ENCODE data around the gene IL20.

DNA sequence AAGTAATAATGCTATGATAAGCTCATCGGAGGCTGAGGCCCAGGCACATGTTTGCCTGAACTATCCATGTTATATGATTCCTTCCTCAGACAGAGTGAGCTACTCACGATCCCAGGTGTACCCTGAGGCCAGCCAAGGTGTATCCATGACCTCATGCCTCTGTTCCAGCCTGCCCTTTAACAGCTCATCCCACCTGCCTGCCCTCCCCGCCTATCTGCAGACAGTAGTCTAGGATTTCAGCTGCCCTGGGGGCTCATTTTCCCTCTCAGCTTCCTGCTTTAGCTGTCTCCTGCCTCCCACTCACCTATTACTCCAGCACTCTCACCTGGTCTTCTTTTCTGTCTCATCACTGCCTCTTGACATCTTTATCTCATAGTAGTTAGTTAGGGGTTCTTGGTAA lies 29.9 kb downstream of the IL20 start:
- TF ChIP-seq SETDB1 (IDR thresholded peaks at IDR 0.05; ENCODE audit: insufficient read length, low read length) (no peak), ZNF132 (tag by site-specific recombination; IDR thresholded peaks at IDR 0.05; ENCODE audit: borderline replicate concordance) (no peak), TRIM28 (IDR thresholded peaks at IDR 0.05; ENCODE audit: borderline replicate concordance, low read length) (no peak), YY1 (tag by site-specific recombination; IDR thresholded peaks at IDR 0.05) (no peak), KLF16 (tag by site-specific recombination; IDR thresholded peaks at IDR 0.05) (no peak), ZBTB10 (tag by site-specific recombination; IDR thresholded peaks at IDR 0.05) (no peak), YY2 (tag by site-specific recombination; IDR thresholded peaks at IDR 0.05) (no peak), TCF7L2 (IDR thresholded peaks at IDR 0.05; ENCODE audit: borderline replicate concordance, low read depth, low read length) (no peak), KLF10 (tag by site-specific recombination; IDR thresholded peaks at IDR 0.05) (no peak), KLF8 (tag by site-specific recombination; IDR thresholded peaks at IDR 0.05) (no peak), PATZ1 (tag by site-specific recombination; IDR thresholded peaks at IDR 0.05) (no peak), ZBTB44 (tag by site-specific recombination; IDR thresholded peaks at IDR 0.05) (no peak)
- TF ChIP-seq, protein P1, sequence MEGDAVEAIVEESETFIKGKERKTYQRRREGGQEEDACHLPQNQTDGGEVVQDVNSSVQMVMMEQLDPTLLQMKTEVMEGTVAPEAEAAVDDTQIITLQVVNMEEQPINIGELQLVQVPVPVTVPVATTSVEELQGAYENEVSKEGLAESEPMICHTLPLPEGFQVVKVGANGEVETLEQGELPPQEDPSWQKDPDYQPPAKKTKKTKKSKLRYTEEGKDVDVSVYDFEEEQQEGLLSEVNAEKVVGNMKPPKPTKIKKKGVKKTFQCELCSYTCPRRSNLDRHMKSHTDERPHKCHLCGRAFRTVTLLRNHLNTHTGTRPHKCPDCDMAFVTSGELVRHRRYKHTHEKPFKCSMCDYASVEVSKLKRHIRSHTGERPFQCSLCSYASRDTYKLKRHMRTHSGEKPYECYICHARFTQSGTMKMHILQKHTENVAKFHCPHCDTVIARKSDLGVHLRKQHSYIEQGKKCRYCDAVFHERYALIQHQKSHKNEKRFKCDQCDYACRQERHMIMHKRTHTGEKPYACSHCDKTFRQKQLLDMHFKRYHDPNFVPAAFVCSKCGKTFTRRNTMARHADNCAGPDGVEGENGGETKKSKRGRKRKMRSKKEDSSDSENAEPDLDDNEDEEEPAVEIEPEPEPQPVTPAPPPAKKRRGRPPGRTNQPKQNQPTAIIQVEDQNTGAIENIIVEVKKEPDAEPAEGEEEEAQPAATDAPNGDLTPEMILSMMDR (tag by site-specific recombination; IDR thresholded peaks at IDR 0.05) = no peak

Measured in HEK293 (cell line).